ENCODE measurements around the gene GDPD5.

GDPD5 gene

GRCh38 chr11:75557666-75558494 lies 32.1 kb upstream of the GDPD5 start:
- DNase-seq (ENCODE audit: low spot score) = no peak

DNA sequence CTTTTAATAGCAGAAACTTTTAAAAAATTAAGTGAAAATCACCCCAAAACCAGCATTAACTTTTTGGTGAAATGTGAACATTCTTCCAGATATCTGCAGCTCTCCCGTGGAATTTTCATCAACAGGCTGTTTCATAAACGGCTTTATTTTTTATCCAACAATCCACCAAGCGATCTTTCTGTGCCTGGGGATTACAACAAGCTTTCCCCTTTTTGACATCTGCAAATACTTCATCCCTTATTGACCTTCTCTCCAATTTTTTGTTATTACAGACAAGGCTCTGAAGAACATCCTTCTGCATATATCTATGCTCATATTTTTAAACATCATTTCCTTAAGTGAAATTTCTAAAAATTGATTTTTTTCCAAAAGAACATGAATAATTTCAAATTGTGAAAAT lies 30.5 kb upstream of the GDPD5 start:
- no peak for DNase-seq (ENCODE audit: low spot score)

- no peak for DNase-seq (ENCODE audit: low spot score)
These were observed 29.5 kb upstream of the GDPD5 start for GRCh38 chr11:75555079-75555811.

- no peak for DNase-seq (ENCODE audit: low spot score)
These were observed 28.7 kb upstream of the GDPD5 start for GRCh38 chr11:75554258-75555022.

DNA sequence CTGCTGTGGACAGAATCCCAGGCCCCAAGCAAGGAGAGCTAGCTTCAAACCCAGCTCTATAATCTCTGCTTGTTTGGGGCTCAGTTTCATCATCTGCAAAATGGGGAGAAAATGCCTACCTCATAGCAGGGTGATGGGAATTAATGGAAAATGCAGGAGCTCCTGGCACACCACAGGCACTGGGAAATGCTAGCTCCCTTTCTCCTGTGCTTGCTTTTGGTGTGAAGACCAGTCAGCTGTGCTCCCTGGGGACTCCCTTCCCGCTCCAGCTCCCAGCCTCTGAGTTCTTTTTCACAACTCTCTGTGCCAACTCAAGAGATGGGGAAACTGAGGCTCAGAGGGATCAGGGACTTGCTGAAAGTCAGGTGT lies 28.1 kb upstream of the GDPD5 start:
- no peak for DNase-seq (ENCODE audit: low spot score)

DNA sequence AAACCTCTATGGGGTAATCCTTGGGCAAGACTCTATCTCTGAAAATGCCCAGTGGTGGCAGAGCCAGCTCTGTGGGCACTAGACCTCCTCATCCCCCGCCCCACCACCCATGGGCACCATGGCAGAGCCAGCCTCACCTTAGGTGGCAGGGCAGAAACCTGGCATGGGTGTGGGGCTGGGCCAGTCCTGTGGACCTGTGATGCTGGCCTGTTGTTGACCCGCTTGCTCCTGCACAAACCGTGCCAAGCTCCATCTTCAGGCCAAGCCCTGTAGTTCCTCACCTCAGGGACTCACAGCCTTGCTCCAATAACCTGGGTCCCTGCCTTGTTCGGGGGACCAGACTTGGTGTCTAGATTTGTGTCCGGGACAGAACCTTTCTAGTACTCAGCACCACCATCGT lies 27.4 kb upstream of the GDPD5 start:
- no peak for DNase-seq (ENCODE audit: low spot score)

GRCh38 chr11:75549370-75549958 lies 23.7 kb upstream of the GDPD5 start:
- DNase-seq (ENCODE audit: low spot score) = no peak

GRCh38 chr11:75548595-75549272 lies 23.0 kb upstream of the GDPD5 start:
- no peak for DNase-seq (ENCODE audit: low spot score)

DNA sequence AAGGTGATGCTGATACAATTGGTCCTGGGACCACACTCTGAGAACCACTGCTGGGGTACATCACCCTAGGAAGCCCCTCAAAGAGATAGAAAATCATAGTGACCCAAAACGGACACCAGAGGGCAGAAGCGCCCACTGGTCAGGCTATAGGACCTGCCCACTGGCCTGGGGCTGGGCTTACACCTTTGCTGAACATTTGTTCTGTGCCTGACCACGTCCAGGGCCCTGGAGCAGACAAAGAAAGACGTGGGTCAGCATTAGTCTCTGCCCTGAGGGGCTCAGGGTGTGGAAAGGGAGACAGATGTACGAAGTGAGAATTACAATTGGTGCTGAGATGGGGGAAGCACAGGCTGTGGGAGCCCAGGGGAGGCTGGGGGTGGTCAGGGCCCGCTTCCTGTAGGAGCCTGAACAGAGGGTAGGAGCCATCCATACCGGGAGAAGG lies 21.9 kb upstream of the GDPD5 start:
- peak; percentile 60 for DNase-seq (ENCODE audit: low spot score)

- no peak for DNase-seq (ENCODE audit: low spot score)
These were observed 21.4 kb upstream of the GDPD5 start for GRCh38 chr11:75547177-75547576.

DNA sequence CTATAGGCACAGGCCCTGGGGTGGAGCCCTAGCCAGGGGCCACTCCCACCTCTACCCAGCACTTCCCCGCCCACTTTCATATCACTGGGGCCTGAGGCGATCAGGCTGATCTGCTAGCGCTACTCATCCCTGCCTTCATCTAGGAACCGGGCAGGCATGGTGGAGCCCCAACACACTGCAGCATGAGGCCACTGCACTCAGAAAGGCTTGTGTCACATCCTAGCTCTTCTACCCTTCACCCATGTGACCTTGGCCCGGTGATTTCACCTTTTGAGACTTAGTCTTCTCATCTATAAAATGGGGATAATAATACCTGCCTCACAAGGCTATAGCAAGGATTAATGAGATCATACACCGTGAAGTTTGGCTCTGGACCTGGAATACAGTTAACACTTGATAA lies 18.1 kb upstream of the GDPD5 start:
- no peak for DNase-seq (ENCODE audit: low spot score)

DNA sequence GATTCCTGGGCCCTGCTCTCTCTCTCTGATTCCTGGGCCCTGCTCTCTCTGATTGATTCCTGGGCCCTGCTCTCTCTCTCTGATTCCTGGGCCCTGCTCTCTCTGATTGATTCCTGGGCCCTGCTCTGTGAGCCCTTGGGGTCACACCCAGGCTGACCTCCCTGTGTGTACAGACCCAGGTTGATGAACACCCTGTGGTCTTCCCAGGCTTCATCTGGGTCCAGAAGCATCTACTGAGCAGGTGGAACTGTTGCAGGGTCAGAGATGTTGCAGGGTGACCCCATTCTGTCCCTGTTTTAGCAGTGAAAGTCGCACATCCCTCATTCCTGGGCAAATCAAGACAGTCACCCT lies 16.3 kb upstream of the GDPD5 start:
- DNase-seq (ENCODE audit: low spot score) = no peak

DNA sequence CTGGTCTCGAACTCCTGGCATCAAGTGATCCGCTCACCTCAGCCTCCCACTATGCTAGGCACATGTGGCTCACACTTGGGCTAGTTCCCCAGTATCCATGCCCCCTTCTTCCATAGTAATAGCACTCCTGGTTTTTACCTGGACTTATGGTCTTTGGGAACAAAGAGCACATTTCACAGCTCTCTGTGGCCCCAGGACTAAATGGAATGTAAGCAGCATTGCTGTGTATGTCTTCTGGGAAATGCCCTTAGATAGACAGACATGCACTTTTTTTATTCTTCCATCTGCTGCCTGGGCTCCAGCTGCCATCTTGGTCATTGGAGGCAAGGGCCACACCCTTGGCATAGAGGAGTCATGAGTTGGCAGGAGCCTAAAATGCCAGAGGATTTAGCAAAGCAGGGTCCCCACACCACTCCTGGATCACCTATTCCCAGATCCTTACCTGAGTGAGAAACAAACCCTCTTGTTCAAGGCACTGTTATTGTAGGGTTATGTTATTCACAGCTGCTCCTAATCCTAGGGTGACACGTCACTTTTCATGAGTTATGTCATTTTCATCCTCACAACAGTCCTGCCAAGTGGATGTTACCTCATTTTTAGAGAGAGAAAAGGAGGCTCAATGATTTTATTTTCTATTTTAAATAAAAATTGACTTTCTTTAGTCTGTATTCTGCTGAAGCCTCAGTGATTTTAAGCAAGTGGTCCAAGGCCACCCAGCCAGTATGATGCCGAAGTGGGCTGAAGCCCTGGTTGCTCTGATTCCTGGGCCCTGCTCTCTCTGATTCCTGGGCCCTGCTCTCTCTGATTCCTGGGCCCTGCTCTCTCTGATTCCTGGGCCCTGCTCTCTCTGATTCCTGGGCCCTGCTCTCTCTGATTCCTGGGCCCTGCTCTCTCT lies 15.7 kb upstream of the GDPD5 start:
- DNase-seq (ENCODE audit: low spot score) = no peak

DNA sequence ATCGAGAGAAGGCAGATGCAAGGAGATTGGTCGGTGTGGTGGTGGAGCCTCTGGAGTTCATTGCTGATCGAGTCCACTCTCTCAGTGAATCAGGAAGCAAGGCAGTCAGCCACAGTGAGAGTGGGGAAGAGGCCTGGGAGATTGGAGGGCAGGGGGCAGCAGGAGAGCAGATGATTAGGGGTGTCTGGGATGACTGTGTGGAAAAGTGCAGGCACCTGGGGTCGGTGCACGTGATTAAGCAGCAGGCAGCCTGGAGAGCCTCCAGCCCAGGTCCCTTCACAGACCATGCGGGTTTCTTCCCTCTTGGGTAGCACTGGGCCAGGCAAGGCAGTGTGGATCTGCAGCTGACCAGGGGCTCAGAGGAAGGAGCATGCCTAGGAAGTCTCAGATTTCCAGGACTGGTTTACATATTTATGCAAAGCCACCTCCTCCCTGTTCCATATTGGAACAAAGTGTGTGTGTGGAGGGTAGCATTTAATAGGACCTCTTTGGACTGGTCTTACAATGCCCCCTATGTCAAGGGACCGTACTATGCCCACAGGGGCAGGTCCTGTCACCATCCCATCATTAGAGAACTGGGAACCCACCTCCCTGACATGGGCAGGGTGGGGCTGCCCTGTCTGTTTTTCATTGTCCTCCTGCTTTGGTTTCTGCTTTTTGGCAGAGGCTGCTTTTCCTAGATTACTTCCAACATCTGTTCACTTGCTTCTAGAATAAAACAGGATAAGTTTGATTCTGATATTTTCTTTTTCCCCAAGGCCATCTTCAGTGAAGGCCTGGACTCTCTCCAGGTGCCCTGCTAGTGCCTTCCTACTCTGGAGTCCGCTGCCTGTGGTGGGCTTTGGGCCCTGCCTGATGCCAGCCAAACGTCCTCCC lies 14.0 kb upstream of the GDPD5 start:
- DNase-seq (ENCODE audit: low spot score) = no peak

DNA sequence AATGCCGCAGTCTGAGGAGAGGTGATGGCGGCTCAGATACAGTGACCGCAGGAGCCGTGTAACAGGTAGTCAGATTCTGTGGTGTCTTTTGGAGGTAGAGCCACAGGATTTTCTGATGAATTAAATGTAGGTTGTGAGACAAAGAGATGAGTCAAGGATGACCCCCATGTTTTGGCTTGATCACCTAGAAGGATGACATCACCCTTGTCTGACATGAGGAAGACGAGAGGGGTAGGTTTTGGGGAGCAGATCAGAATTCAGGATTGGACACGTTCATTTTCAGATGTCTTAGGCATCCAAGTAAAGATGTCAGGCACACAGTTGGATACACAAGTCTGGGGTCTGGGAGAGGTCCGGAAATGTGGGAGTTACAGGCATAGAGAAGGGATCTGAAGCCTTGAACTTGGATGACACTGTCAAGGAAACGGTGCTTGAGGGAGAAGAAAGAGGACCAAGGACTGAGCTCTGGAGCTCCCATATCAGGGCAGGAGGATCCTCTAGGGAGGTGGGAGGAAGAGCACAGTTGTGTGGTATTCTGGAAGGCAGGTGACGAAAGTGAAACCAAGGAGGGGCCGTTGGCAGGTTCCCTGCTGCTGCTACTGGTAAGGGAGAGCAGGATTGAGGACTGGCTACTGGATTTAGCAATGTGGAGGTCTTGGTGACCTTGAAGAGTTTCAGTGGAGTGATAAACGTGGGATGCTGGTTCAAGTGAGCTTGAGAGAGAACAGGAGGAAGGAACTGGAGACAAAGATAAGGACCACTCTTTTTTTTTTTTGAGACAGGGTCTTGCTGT lies 12.6 kb upstream of the GDPD5 start:
- DNase-seq (ENCODE audit: low spot score) = no peak

DNA sequence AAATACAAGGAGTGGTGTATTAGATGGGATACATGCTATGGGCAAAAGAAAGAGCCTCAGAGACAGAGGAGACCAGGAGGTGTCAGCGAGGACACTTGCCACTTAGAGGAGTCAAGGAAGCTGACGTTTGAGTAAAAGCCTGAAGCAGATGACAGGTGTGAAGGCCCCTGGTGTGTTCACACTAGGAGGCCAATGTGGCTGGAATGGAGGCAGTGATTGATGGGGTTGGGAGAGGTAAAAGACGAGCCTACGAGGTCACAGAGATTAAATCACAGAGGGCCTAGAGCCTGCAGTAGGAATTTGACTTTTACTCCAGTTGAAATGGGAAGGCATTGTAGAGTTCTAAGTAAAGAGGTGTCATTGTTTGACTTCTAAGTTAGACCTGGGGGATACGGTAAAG lies 12.0 kb upstream of the GDPD5 start:
- no peak for DNase-seq (ENCODE audit: low spot score)

DNA sequence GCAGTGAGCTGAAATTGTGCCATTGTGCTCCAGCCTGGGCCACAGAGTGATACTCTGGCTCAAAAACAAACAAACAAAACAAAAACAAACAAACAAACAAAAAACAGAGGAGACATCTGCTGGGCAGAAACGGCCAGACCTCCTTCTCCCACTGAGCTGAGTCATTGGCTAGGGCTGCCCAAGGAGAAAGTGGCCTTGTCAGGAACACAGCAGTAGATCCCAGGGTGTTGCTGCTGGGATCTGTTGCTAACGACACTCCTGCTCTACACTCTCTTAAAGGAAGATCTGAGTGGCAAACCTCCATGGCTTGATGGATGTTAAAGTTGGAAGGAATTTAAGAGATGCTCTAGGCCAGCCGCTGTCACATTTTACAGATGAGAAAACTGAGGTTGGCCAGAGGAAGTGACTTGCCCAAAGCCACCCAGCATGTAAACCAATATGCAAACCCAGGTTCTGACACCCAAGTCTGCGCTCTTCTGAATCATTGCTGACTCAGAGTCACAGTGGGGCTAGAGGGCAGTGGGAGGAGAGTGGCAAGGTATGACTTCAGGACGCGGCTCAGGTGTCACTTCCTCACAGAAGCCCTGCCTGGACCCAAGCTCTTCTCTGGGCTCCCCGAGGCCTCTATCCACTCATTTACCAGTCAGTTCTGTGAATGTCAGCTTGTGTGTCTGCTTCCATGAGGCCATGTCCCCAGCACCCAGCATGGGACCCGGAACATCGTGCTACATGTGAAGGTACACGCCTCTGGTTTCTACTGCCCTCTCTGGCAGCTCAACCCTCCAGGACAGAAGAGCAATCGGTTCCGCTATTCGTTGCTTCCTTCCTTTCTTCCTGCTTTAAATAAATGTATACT lies 11.3 kb upstream of the GDPD5 start:
- DNase-seq (ENCODE audit: low spot score) = peak; percentile 49

- no peak for DNase-seq (ENCODE audit: low spot score)
These were observed 9.3 kb upstream of the GDPD5 start for GRCh38 chr11:75535071-75535470.

Data from RKO (cell line).